PC-9 (cell line): ENCODE data around the gene C4orf51. TPM values are rescaled to one million over a fixed set of nuclear protein-coding genes. Genes with fewer than 3 reads are reported as not detected.

Experiments
- BruUV-seq: library from RNA; stranded (reverse); fragments of 400-500 nt; replicated peaks from 2 replicates; lab custom pipeline; 2021; lab: Mats Ljungman, UMichigan
- CTCF ChIA-PET: fragments of 300-600 bp; sonication (Branson Sonifier 250); formaldehyde crosslinking; loops from one replicate; lab custom pipeline; 2022; ENCODE audit warnings: antibody characterized with exemption; lab: Charles Lee
- POLR2A ChIA-PET: fragments of 300-600 bp; sonication (Branson Sonifier 250); formaldehyde crosslinking; loops from one replicate; lab custom pipeline; 2022; ENCODE audit warnings: antibody characterized with exemption; ENCODE audit not compliant: unreplicated experiment; lab: Charles Lee
- DNase-seq, 2 experiments: peaks; one replicate each; pipeline versions ENCODE4 v3.0.0 to v3.0.0-alpha.2; 2015 to 2022; ENCODE audit warnings: mixed read lengths in 1 of 2
- H2AFZ ChIP-seq: fragments of 200-600 bp; sonication (generic); 2 replicates; pipeline ENCODE4 v1.8.1; 2017; ENCODE audit warnings: antibody characterized with exemption
- H3F3A ChIP-seq: fragments of 200-600 bp; sonication (generic); 2 replicates; pipeline ENCODE4 v1.8.1; 2017; ENCODE audit warnings: antibody characterized with exemption, mild to moderate bottlenecking, low read depth; ENCODE audit not compliant: insufficient read depth
- H3K27ac ChIP-seq: fragments of 200-600 bp; sonication (generic); 2 replicates; pipeline ENCODE4 v1.6.1; 2016; ENCODE audit warnings: mixed run types
- H3K27me3 ChIP-seq: fragments of 200-600 bp; sonication (generic); 2 replicates; pipeline ENCODE4 v1.6.1; 2016; ENCODE audit warnings: low read depth, mixed run types; ENCODE audit not compliant: insufficient read depth
- H3K36me3 ChIP-seq: fragments of 200-600 bp; sonication (generic); 2 replicates; pipeline ENCODE4 v1.6.1; 2016; ENCODE audit warnings: low read depth, mixed run types
- H3K4me1 ChIP-seq: fragments of 200-600 bp; sonication (generic); replicated peaks from 2 replicates; pipeline ENCODE4 v1.6.1; 2016; ENCODE audit warnings: mixed run types; ENCODE audit not compliant: insufficient read depth
- H3K4me2 ChIP-seq: fragments of 200-600 bp; sonication (generic); 2 replicates; pipeline ENCODE4 v1.6.1; 2017; ENCODE audit warnings: mixed run types
- H3K4me3 ChIP-seq: fragments of 200-600 bp; sonication (generic); 2 replicates; pipeline ENCODE4 v1.6.1; 2016; ENCODE audit warnings: mixed run types
- H3K79me2 ChIP-seq: fragments of 200-600 bp; sonication (generic); 2 replicates; pipeline ENCODE4 v1.6.1; 2017; ENCODE audit warnings: low read depth, mixed run types
- H3K9me2 ChIP-seq: fragments of 200-600 bp; sonication (generic); 2 replicates; pipeline ENCODE4 v1.8.1; 2017; ENCODE audit warnings: mild to moderate bottlenecking; ENCODE audit not compliant: insufficient read depth
- H3K9me3 ChIP-seq: fragments of 200-600 bp; sonication (generic); 2 replicates; pipeline ENCODE4 v1.8.1; 2016; ENCODE audit warnings: low read depth; ENCODE audit not compliant: insufficient read depth
- H4K20me1 ChIP-seq: fragments of 200-600 bp; sonication (generic); 2 replicates; pipeline ENCODE4 v1.8.1; 2017; ENCODE audit not compliant: insufficient read depth
- CTCF ChIP-seq: fragments of 200-600 bp; sonication (generic); conservative IDR thresholded peaks from 2 replicates; pipeline ENCODE4 v1.6.1; 2017; ENCODE audit warnings: mixed run types, antibody characterized with exemption, mild to moderate bottlenecking, moderate library complexity
- EZH2 ChIP-seq: fragments of 200-600 bp; sonication (generic); IDR thresholded peaks from 2 replicates; pipeline ENCODE4 v1.8.0; 2017; ENCODE audit warnings: antibody characterized with exemption, low read depth
- intact Hi-C: fragments of 100-400 bp; cut with micrococcal nuclease; formaldehyde crosslinking; loops from one replicate; pipeline ENCODE4 v1.10.0; 2022; ENCODE audit not compliant: unreplicated experiment
- total RNA-seq: library from RNA; stranded (reverse); gene quantifications from 2 replicates; pipeline ENCODE4 v1.2.3, GENCODE V29; 2021

C4orf51 gene
- total RNA-seq, 1 experiment from 2014 or later: not detected

- intact Hi-C loops: no loop called here
- Histone ChIP-seq H2AFZ (no peak overlapping the region), H3K9me3 (no peaks in the 10 kb centered on the region), H3K36me3 (no peaks in the 10 kb centered on the region), H3K27ac (no peak overlapping the region), H3K79me2 (no peaks in the 10 kb centered on the region), H3K9me2 (no peaks in the 10 kb centered on the region; the same call in 1 of the 2 replicates), H3F3A (no peaks in the 10 kb centered on the region), H4K20me1 (no peaks in the 10 kb centered on the region), H3K27me3 (no peaks in the 10 kb centered on the region), H3K4me1 (no peaks in the 10 kb centered on the region), H3K4me2 (no peak overlapping the region), H3K4me3 (no peak overlapping the region)
- no TSS peak for BruUV-seq
- ChIA-PET CTCF (no interaction called here), POLR2A (no interaction called here)
- TF ChIP-seq EZH2 (no peak), CTCF (no peak)
- DNase-seq: no peak
Measured at GRCh38 chr4:145760961-145761929, 81.3 kb downstream of the C4orf51 start.

- no peak overlapping the region for H2AFZ ChIP-seq
- no TSS peak for BruUV-seq
- H3K36me3 ChIP-seq: no peaks in the 10 kb centered on the region
- H3K27ac ChIP-seq: no peak overlapping the region
- H3K79me2 ChIP-seq: no peaks in the 10 kb centered on the region
- TF ChIP-seq EZH2 (no peak), CTCF (no peak)
- no peak for DNase-seq
- ChIA-PET POLR2A (no interaction called here), CTCF (no interaction called here)
- no peaks in the 10 kb centered on the region for H4K20me1 ChIP-seq
- no peaks in the 10 kb centered on the region for H3F3A ChIP-seq
- H3K4me3 ChIP-seq: no peak overlapping the region
- no peaks in the 10 kb centered on the region for H3K4me1 ChIP-seq
- H3K4me2 ChIP-seq: no peak overlapping the region
- no peaks in the 10 kb centered on the region for H3K27me3 ChIP-seq
- intact Hi-C loops: no loop called here
- no peaks in the 10 kb centered on the region for H3K9me2 ChIP-seq
- no peaks in the 10 kb centered on the region for H3K9me3 ChIP-seq
Measured at GRCh38 chr4:145762719-145763118, 82.8 kb downstream of the C4orf51 start.

- Histone ChIP-seq H3K36me3 (no peaks in the 10 kb centered on the region), H2AFZ (no peak overlapping the region), H3K79me2 (no peaks in the 10 kb centered on the region), H3F3A (no peaks in the 10 kb centered on the region), H3K4me2 (no peak overlapping the region), H3K9me3 (no peaks in the 10 kb centered on the region), H3K4me1 (no peaks in the 10 kb centered on the region), H4K20me1 (no peaks in the 10 kb centered on the region), H3K27ac (no peak overlapping the region), H3K4me3 (no peak overlapping the region), H3K9me2 (no peaks in the 10 kb centered on the region), H3K27me3 (no peaks in the 10 kb centered on the region)
- POLR2A ChIA-PET: no interaction called here
- DNase-seq: no peak
- TF ChIP-seq EZH2 (no peak), CTCF (no peak)
- BruUV-seq: no TSS peak
- intact Hi-C loops: no loop called here
- CTCF ChIA-PET: no interaction called here
Measured at GRCh38 chr4:145763399-145763798, 83.5 kb downstream of the C4orf51 start.
